GM19324 (cell line): ENCODE measurements around the gene SLC43A3.
"Not testable (repeated sequence)": the region's sequence is repeated elsewhere in the genome, so short reads cannot be mapped to it uniquely, and the experiment has no call there.

Experiments
- ATAC-seq: cut with Tn5 transposase; IDR thresholded peaks from one replicate; pipeline ENCODE4 v1.9.1; 2021; ENCODE audit warnings: mild to moderate bottlenecking, moderate library complexity; ENCODE audit not compliant: unreplicated experiment, low FRiP score

The SLC43A3 gene

GRCh38 chr11:57361420-57361819 lies 65.5 kb downstream of the SLC43A3 start:
- not testable (repeated sequence) for ATAC-seq

DNA sequence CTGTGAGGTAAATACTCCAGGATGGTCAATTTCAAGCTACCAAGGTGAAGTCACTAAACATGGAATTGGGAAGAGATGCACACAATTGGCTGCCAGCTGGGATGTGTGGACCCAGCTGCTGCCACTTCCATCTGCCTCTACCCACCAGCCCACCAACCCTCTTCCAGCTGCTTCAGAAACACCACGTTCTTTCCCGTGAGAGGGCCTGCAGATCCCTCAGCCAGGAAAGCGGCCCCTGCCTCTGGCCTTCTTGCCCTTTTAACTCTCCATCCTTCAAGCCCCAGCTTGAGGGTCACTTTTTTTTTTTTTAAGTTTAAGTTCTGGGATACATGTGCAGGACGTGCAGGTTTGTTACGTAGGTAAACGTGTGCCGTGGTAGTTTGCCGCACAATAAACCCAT lies 65.9 kb downstream of the SLC43A3 start:
- no peak for ATAC-seq

- no peak for ATAC-seq
These were observed 66.8 kb downstream of the SLC43A3 start for GRCh38 chr11:57359896-57360690.

DNA sequence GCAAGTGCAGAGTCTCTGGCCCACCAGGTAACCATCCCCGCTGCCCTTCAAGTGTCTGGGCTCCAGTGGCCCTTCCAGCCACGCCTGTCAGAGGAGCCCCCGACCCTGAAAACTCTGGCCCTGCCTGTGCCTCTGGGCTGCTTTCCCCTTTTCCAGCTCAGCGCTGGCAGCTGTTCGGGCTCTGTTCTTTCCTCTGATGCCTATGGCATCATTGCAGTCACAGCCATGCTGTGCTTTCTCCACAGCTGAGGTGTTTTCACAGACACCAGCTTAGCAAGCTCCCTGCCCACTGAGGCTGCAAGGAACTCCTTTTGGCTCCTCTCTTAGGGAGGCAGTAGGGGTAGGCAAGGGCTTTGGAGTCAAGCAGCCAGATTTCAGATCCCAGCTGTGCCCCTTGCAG lies 67.5 kb downstream of the SLC43A3 start:
- ATAC-seq, result no peak

- no peak for ATAC-seq
These were observed 67.9 kb downstream of the SLC43A3 start for GRCh38 chr11:57358991-57359390.

DNA sequence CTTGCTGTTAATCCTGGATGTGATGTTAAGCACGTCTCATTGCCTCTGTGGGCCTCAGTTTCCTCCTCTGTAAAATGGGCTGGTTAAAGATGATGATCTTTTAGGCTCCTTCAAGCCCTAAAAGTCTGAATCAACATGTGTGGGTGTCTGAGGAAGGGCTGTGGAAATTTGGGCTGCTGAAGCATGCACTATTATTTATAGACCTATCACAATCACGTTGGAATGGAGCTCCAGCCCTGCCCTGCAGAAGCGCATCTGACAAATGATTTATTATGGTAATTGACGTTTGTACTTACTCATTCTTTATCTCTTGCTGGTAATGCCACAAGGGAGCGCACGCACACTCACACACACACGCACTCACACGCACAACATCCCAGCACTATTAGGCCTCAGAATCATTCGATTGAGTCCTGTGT lies 68.4 kb downstream of the SLC43A3 start:
- no peak for ATAC-seq

- no peak for ATAC-seq
These were observed 69.1 kb downstream of the SLC43A3 start for GRCh38 chr11:57357856-57358255.

GRCh38 chr11:57357310-57357709 lies 69.6 kb downstream of the SLC43A3 start:
- ATAC-seq, result no peak
